Esophagus muscularis mucosa (tissue), 4 donors: ENCODE results near the gene BCO2. TPM values are rescaled to one million over a fixed set of nuclear protein-coding genes. Genes with fewer than 3 reads are reported as not detected.

Source experiments
- DNase-seq: peaks from one replicate; pipeline ENCODE4 v3.0.0-alpha.2; 2017; ENCODE audit errors: extremely low spot score
- H3K27ac ChIP-seq, 4 donors: fragments of 200-600 bp; sonication (generic); replicated peaks in 1 of 4; 1 replicate in 3 of 4; 2 replicates in 1 of 4; pipeline ENCODE4 v1.5.1; 2016 to 2019; ENCODE audit warnings: mild to moderate bottlenecking in 1 of 4
- H3K27me3 ChIP-seq, 4 donors: fragments of 200-600 bp; sonication (generic); one replicate each; pipeline versions ENCODE4 v1.5.1 to v1.6.0; 2016 to 2019
- H3K36me3 ChIP-seq, 4 donors: fragments of 200-600 bp; sonication (generic); one replicate each; pipeline ENCODE4 v1.5.1; 2016 to 2019
- H3K4me1 ChIP-seq, 4 donors: fragments of 200-600 bp; sonication (generic); one replicate each; pipeline ENCODE4 v1.5.1; 2016 to 2019
- H3K4me3 ChIP-seq, 4 donors: fragments of 200-600 bp; sonication (generic); 1 replicate in 2 of 4; 2 replicates in 2 of 4; pipeline ENCODE4 v1.5.1; 2016 to 2019; ENCODE audit warnings: mild to moderate bottlenecking in 4 of 4, moderate library complexity in 1 of 4
- H3K9me3 ChIP-seq, 4 donors: fragments of 200-600 bp; sonication (generic); 1 replicate in 3 of 4; 2 replicates in 1 of 4; pipeline ENCODE4 v1.5.1; 2016 to 2019
- EP300 ChIP-seq: sonication (generic); formaldehyde crosslinking; IDR thresholded peaks from one replicate; pipeline ENCODE4 v1.6.1; 2017; ENCODE audit warnings: antibody characterized with exemption
- POLR2A ChIP-seq: fragments of 450-650 bp; IDR thresholded peaks from one replicate; pipeline ENCODE4 v1.6.1; 2017; ENCODE audit warnings: antibody characterized with exemption, moderate library complexity, mild to moderate bottlenecking, low read depth
- POLR2AphosphoS5 ChIP-seq, 2 donors: sonication (generic); formaldehyde crosslinking; IDR thresholded peaks; one replicate each; pipeline ENCODE4 v1.6.1; 2017; ENCODE audit warnings: antibody characterized with exemption in 2 of 2
- WGBS: methylation state at CpG from one replicate; pipeline ENCODE4 v1.1.5; 2018; 5-methylcytosine and 5-hydroxymethylcytosine counted together
- intact Hi-C: fragments of 100-400 bp; cut with DNase I; formaldehyde crosslinking; loops from one replicate; pipeline ENCODE4 v1.15.1; 2023
- total RNA-seq, 4 donors: library from RNA; depleted of rRNA; stranded (reverse); fragments of >200 nt; gene quantifications; one replicate each; pipeline versions ENCODE4 v1.1.0 to v1.2.1, GENCODE V29; 2016
- TF ChIP-seq, protein P1 (sequence below), 3 experiments: fragments of 200-600 bp in 2 of 3; fragments of 450-650 bp in 1 of 3; sonication (generic) in 2 of 3; IDR thresholded peaks; one replicate each; pipeline ENCODE4 v1.5.1; 2017 to 2019; ENCODE audit warnings: antibody characterized with exemption in 3 of 3, mild to moderate bottlenecking in 2 of 3, moderate library complexity in 1 of 3

Gene BCO2, protein sequence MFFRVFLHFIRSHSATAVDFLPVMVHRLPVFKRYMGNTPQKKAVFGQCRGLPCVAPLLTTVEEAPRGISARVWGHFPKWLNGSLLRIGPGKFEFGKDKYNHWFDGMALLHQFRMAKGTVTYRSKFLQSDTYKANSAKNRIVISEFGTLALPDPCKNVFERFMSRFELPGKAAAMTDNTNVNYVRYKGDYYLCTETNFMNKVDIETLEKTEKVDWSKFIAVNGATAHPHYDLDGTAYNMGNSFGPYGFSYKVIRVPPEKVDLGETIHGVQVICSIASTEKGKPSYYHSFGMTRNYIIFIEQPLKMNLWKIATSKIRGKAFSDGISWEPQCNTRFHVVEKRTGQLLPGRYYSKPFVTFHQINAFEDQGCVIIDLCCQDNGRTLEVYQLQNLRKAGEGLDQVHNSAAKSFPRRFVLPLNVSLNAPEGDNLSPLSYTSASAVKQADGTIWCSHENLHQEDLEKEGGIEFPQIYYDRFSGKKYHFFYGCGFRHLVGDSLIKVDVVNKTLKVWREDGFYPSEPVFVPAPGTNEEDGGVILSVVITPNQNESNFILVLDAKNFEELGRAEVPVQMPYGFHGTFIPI
- total RNA-seq, result 10 to 100 TPM in 1 of 4 donors, 1 to 10 TPM in 3; 1.4 to 11.6 (median 3.1) TPM

GRCh38 chr11:112174789-112175598 is at the start of gene BCO2:
TSS of gene BCO2 (plus strand) at chr11:112175512. CDS start at chr11:112175602, 90 bp downstream.
- intact Hi-C loops, result loop anchor here (2.0 kb wide), 1 partner anchor 60 kb away; no protein-coding TSS in a partner anchor

DNA sequence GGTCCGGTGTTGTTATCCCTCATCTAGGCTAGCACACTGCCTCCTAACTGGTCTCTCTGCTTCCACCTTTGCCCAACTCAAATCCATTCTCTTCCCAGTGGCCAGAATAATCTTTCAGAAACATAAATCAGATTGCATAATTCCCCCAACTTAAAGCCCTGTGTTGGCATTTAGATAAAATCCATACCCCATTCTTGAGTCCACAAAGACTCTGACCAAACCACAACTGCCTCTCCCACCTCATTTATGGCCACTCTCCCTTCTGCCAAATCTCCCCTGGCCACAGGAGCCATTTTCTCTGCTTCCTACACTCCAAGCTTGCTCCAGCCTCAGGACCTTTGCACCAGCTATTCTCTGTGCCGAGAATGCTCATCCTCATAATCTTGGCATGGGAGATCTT is 48.3 kb upstream of the BCO2 start:
- Histone ChIP-seq H3K36me3 (no peaks in the 10 kb centered on the region), H3K27ac (no peak overlapping the region), H3K4me1 (peaks cover 0 to 12% (median 11%) of the 10 kb centered on the region in 4 donors), H3K4me3 (no peak overlapping the region), H3K27me3 (no peaks in the 10 kb centered on the region), H3K9me3 (no peaks in the 10 kb centered on the region)
- 98% methylated on average over 2 of the region's 2 CpGs for WGBS
- intact Hi-C loops, result loop anchor here (5.0 kb wide), 1 partner anchor 40 kb away; the partner anchor contains the start of gene TEX12
- DNase-seq, result no peak
- TF ChIP-seq, protein P1, sequence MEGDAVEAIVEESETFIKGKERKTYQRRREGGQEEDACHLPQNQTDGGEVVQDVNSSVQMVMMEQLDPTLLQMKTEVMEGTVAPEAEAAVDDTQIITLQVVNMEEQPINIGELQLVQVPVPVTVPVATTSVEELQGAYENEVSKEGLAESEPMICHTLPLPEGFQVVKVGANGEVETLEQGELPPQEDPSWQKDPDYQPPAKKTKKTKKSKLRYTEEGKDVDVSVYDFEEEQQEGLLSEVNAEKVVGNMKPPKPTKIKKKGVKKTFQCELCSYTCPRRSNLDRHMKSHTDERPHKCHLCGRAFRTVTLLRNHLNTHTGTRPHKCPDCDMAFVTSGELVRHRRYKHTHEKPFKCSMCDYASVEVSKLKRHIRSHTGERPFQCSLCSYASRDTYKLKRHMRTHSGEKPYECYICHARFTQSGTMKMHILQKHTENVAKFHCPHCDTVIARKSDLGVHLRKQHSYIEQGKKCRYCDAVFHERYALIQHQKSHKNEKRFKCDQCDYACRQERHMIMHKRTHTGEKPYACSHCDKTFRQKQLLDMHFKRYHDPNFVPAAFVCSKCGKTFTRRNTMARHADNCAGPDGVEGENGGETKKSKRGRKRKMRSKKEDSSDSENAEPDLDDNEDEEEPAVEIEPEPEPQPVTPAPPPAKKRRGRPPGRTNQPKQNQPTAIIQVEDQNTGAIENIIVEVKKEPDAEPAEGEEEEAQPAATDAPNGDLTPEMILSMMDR (IDR thresholded peaks at IDR 0.05), result no peak
- no peak for TF ChIP-seq POLR2AphosphoS5 (IDR thresholded peaks at IDR 0.05)
- TF ChIP-seq EP300, result no peak
- TF ChIP-seq POLR2A, result no peak

More at GRCh38 chr11:112174789-112175598, at the start of gene BCO2:
- peak within 1 kb of the TSS; percentile 43 to 50 (median 46) for H3K4me3 ChIP-seq
- TF ChIP-seq POLR2AphosphoS5 (IDR thresholded peaks at IDR 0.05) (peak; percentile 47 to 53), POLR2A (no peak)
- TF ChIP-seq, protein P1 (IDR thresholded peaks at IDR 0.05), result peak; percentile 80 to 90 (median 88)
- no peaks in the 10 kb centered on the region for H3K9me3 ChIP-seq
- DNase-seq, result peak; percentile 96
- WGBS, result 2% methylated on average over 11 of the region's 11 CpGs
- H3K27me3 ChIP-seq, result no peaks in the 10 kb centered on the region
- peaks cover 3 to 31% (median 27%) of the 10 kb centered on the region in 4 donors for H3K4me1 ChIP-seq
- H3K27ac ChIP-seq, result peak within 1 kb of the TSS; percentile 68 to 80 (median 76)
- peaks cover 0 to 3% (median 0%) of the 10 kb centered on the region in 4 donors for H3K36me3 ChIP-seq

DNA sequence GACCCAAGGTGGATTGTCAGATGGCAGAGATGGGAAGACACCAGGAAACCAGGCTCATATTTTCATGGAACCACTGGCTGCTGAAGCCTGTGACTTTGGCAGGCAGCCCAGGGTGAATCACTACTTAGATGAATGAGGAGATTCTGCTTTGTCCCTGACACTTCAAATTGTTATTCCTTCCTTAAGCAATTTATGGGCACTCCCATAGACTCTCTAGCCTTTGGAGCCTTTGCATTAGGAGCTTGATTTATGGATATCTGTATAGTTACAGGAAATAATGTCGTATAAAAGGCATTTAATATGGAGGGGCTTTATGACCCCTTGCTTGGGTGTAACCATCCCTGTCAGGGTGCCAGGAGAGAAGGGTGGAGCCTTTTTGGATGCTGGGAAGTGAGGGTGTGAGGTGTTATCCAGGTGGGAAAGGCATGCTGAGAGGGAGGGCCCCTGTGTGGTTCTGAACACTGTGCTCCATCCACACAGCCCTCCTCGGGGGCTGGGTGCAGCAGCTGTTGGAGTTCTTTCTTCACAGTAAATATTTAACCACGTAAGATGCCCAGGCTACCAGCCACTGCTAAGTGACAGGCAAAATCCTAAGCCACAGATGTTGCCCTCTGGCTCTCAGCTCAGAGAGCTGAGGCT is 46.7 kb upstream of the BCO2 start:
- H3K4me3 ChIP-seq, result no peak overlapping the region
- no peak for DNase-seq
- no peaks in the 10 kb centered on the region for H3K36me3 ChIP-seq
- H3K27ac ChIP-seq, result peak overlapping the region in 1 of 4 donors; percentile 17
- 56% methylated on average over 2 of the region's 3 CpGs for WGBS
- no peaks in the 10 kb centered on the region for H3K27me3 ChIP-seq
- H3K4me1 ChIP-seq, result peaks cover 0 to 12% (median 11%) of the 10 kb centered on the region in 4 donors
- TF ChIP-seq, protein P1 (IDR thresholded peaks at IDR 0.05), result no peak
- TF ChIP-seq EP300 (no peak), POLR2A (no peak), POLR2AphosphoS5 (IDR thresholded peaks at IDR 0.05) (no peak)
- H3K9me3 ChIP-seq, result no peaks in the 10 kb centered on the region
- intact Hi-C loops, result loop anchor here (5.0 kb wide), 1 partner anchor 39 kb away; the partner anchor contains the start of gene TEX12

- 79% methylated on average over 5 of the region's 5 CpGs for WGBS
- intact Hi-C loops, result loop anchor here (5.0 kb wide), 1 partner anchor 38 kb away; the partner anchor contains the start of gene TEX12
Observed at GRCh38 chr11:112129656-112130055, 45.7 kb upstream of the BCO2 start.

More at GRCh38 chr11:112129656-112130055, 45.7 kb upstream of the BCO2 start:
- Histone ChIP-seq H3K27me3 (no peaks in the 10 kb centered on the region), H3K4me3 (no peak overlapping the region), H3K9me3 (no peaks in the 10 kb centered on the region), H3K36me3 (no peaks in the 10 kb centered on the region), H3K4me1 (peaks cover 0 to 12% (median 11%) of the 10 kb centered on the region in 4 donors), H3K27ac (no peak overlapping the region)
- TF ChIP-seq, protein P1 (IDR thresholded peaks at IDR 0.05), result no peak
- TF ChIP-seq POLR2AphosphoS5 (IDR thresholded peaks at IDR 0.05), result no peak
- no peak for TF ChIP-seq POLR2A
- TF ChIP-seq EP300, result no peak
- no peak for DNase-seq
